HEK293 (cell line): Measurements from ENCODE around the gene ST7.
"Not testable (repeated sequence)": the region's sequence is repeated elsewhere in the genome, so short reads cannot be mapped to it uniquely, and the experiment has no call there.

Experiments used
- CTCF ChIA-PET: fragments of 350-600 bp; formaldehyde crosslinking; extraction: SDS; loops from one replicate; lab custom pipeline; 2021; ENCODE audit warnings: antibody characterized with exemption; lab: Yijun Ruan, JAX
- POLR2A ChIA-PET: fragments of 300-600 bp; formaldehyde crosslinking; extraction: SDS; loops from one replicate; lab custom pipeline; 2020; ENCODE audit warnings: antibody characterized with exemption, inconsistent platforms; lab: Yijun Ruan, JAX
- H3K27ac ChIP-seq: fragments of 200-500 bp; sonication (Bioruptor generic); 2 replicates; pipeline ENCODE4 v1.5.1; 2014; ENCODE audit warnings: low read depth, low read length, control low read depth, inconsistent platforms; ENCODE audit errors: extremely low read depth
- H3K36me3 ChIP-seq, 2 experiments: fragments of 200-500 bp in 1 of 2; sonication (Bioruptor generic) in 1 of 2; 1 replicate in 1 of 2; 2 replicates in 1 of 2; pipeline ENCODE4 v1.5.1; 2014 to 2017; ENCODE audit warnings: inconsistent platforms in 2 of 2, low read length in 2 of 2; ENCODE audit not compliant: control insufficient read depth in 2 of 2, insufficient read depth in 1 of 2
- H3K4me1 ChIP-seq: fragments of 200-500 bp; sonication (Bioruptor generic); 2 replicates; pipeline ENCODE4 v1.5.1; 2014; ENCODE audit warnings: mild to moderate bottlenecking, low read length, inconsistent platforms; ENCODE audit not compliant: control insufficient read depth, insufficient read depth
- H3K4me3 ChIP-seq: 2 replicates; pipeline ENCODE4 v1.5.1; 2011; ENCODE audit warnings: low read depth, mild to moderate bottlenecking, control low read depth, low read length, moderate library complexity
- H3K9me3 ChIP-seq: fragments of 200-500 bp; sonication (Bioruptor generic); 2 replicates; pipeline ENCODE4 v1.5.1; 2014; ENCODE audit warnings: low read depth, low read length, inconsistent platforms; ENCODE audit not compliant: control insufficient read depth, insufficient read depth
- ATF2 ChIP-seq: fragments of 450-650 bp; formaldehyde crosslinking; IDR thresholded peaks from 2 replicates; pipeline ENCODE4 v1.5.1; 2016; ENCODE audit warnings: missing biosample characterization, missing genetic modification characterization, low read depth
- BCL11A ChIP-seq: fragments of 450-650 bp; formaldehyde crosslinking; IDR thresholded peaks from 2 replicates; pipeline ENCODE4 v1.5.1; 2016; ENCODE audit warnings: low read depth, missing biosample characterization, missing genetic modification characterization
- HOXC10 ChIP-seq: sonication (generic); formaldehyde crosslinking; IDR thresholded peaks from 2 replicates; pipeline ENCODE4 v1.8.1; 2023; ENCODE audit warnings: mild to moderate bottlenecking, missing genetic modification reagents
- KLF7 ChIP-seq: fragments of 450-650 bp; formaldehyde crosslinking; IDR thresholded peaks from 2 replicates; pipeline ENCODE4 v1.5.1; 2016; ENCODE audit warnings: missing biosample characterization, missing genetic modification characterization, borderline replicate concordance
- KLF9 ChIP-seq: fragments of 450-650 bp; formaldehyde crosslinking; IDR thresholded peaks from 2 replicates; pipeline ENCODE4 v1.5.1; 2016; ENCODE audit warnings: missing biosample characterization, missing genetic modification characterization, low read depth
- SETDB1 ChIP-seq: IDR thresholded peaks from one replicate; pipeline ENCODE4 v1.6.1; 2017; ENCODE audit warnings: mild to moderate bottlenecking, low read length, moderate library complexity, mixed read lengths; ENCODE audit not compliant: insufficient read length
- SP2 ChIP-seq: fragments of 450-650 bp; formaldehyde crosslinking; IDR thresholded peaks from 2 replicates; pipeline ENCODE4 v1.5.1; 2016; ENCODE audit warnings: missing biosample characterization, missing genetic modification characterization
- ZBTB49 ChIP-seq: fragments of 450-650 bp; formaldehyde crosslinking; IDR thresholded peaks from 2 replicates; pipeline ENCODE4 v1.5.1; 2016; ENCODE audit warnings: missing biosample characterization, missing genetic modification characterization, low read depth
- ZFP41 ChIP-seq: fragments of 450-650 bp; formaldehyde crosslinking; IDR thresholded peaks from 2 replicates; pipeline ENCODE4 v1.5.1; 2016; ENCODE audit warnings: missing biosample characterization, missing genetic modification characterization, borderline replicate concordance
- ZNF121 ChIP-seq: fragments of 450-650 bp; formaldehyde crosslinking; IDR thresholded peaks from 2 replicates; pipeline ENCODE4 v1.5.1; 2016; ENCODE audit warnings: missing biosample characterization, missing genetic modification characterization
- ZNF169 ChIP-seq: fragments of 450-650 bp; formaldehyde crosslinking; IDR thresholded peaks from 2 replicates; pipeline ENCODE4 v1.5.1; 2016; ENCODE audit warnings: missing biosample characterization, missing genetic modification characterization
- ZNF2 ChIP-seq: fragments of 450-650 bp; formaldehyde crosslinking; IDR thresholded peaks from 2 replicates; pipeline ENCODE4 v1.5.1; 2016; ENCODE audit warnings: missing biosample characterization, missing genetic modification characterization
- ZNF292 ChIP-seq: fragments of 450-650 bp; formaldehyde crosslinking; IDR thresholded peaks from 2 replicates; pipeline ENCODE4 v1.5.1; 2016; ENCODE audit warnings: low read depth, missing biosample characterization, missing genetic modification characterization, borderline replicate concordance
- ZNF501 ChIP-seq: fragments of 450-650 bp; formaldehyde crosslinking; IDR thresholded peaks from 2 replicates; pipeline ENCODE4 v1.5.1; 2016; ENCODE audit warnings: missing biosample characterization, missing genetic modification characterization
- ZNF585B ChIP-seq: fragments of 450-650 bp; formaldehyde crosslinking; IDR thresholded peaks from 2 replicates; pipeline ENCODE4 v1.5.1; 2016; ENCODE audit warnings: missing biosample characterization, missing genetic modification characterization
- TF ChIP-seq, protein P1 (sequence below): fragments of 450-650 bp; formaldehyde crosslinking; conservative IDR thresholded peaks from 2 replicates; pipeline ENCODE4 v1.5.1; 2016; ENCODE audit warnings: low read depth, missing biosample characterization, missing genetic modification characterization

The ST7 gene

GRCh38 chr7:117241088-117241487, 287.8 kb downstream of the ST7 start (continued):
- TF ChIP-seq, protein P1, sequence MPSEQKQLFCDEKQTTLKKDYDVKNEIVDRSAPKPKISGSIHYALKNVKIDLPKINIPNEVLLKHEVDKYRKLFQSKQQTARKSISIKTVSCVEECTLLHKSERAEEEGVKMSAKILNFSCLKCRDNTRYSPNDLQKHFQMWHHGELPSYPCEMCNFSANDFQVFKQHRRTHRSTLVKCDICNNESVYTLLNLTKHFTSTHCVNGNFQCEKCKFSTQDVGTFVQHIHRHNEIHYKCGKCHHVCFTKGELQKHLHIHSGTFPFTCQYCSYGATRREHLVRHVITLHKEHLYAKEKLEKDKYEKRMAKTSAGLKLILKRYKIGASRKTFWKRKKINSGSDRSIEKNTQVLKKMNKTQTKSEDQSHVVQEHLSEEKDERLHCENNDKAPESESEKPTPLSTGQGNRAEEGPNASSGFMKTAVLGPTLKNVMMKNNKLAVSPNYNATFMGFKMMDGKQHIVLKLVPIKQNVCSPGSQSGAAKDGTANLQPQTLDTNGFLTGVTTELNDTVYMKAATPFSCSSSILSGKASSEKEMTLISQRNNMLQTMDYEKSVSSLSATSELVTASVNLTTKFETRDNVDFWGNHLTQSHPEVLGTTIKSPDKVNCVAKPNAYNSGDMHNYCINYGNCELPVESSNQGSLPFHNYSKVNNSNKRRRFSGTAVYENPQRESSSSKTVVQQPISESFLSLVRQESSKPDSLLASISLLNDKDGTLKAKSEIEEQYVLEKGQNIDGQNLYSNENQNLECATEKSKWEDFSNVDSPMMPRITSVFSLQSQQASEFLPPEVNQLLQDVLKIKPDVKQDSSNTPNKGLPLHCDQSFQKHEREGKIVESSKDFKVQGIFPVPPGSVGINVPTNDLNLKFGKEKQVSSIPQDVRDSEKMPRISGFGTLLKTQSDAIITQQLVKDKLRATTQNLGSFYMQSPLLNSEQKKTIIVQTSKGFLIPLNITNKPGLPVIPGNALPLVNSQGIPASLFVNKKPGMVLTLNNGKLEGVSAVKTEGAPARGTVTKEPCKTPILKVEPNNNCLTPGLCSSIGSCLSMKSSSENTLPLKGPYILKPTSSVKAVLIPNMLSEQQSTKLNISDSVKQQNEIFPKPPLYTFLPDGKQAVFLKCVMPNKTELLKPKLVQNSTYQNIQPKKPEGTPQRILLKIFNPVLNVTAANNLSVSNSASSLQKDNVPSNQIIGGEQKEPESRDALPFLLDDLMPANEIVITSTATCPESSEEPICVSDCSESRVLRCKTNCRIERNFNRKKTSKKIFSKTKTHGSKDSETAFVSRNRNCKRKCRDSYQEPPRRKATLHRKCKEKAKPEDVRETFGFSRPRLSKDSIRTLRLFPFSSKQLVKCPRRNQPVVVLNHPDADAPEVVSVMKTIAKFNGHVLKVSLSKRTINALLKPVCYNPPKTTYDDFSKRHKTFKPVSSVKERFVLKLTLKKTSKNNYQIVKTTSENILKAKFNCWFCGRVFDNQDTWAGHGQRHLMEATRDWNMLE (tag by site-specific recombination), result no peak

DNA sequence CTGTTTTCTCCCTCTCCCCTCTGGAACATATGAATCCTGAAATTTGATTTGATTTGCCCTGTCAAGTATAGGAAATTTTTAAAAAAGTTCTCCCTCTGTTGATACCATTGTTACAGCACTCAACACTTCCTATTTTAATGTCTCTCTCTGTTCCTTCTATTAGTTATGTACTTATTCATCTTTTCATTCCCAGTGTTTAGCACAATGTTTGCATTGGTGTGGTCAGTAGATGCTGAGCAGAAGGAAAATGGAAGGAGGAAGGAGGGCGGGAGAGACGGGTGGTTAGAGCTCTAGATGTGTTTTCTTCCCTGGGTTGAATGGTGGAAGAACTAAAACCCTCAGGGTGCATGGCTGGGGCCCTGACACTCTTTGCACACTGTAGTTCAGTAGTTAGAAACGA, 290.1 kb downstream of the ST7 start:
- no peaks in the 10 kb centered on the region for H3K9me3 ChIP-seq
- no peaks in the 10 kb centered on the region for H3K36me3 ChIP-seq
- H3K4me3 ChIP-seq, result no peak overlapping the region
- H3K27ac ChIP-seq, result no peak overlapping the region
- no peaks in the 10 kb centered on the region for H3K4me1 ChIP-seq
- CTCF ChIA-PET, result interaction anchor here (0.8 to 1.1 kb wide), 2 partner anchors 117 to 1618 kb away, joined by 3 read pairs; no protein-coding TSS in a partner anchor
- no peak for TF ChIP-seq ZNF501 (tag by site-specific recombination)
- TF ChIP-seq ZNF121 (tag by site-specific recombination), result no peak
- POLR2A ChIA-PET, result interaction anchor here (0.6 kb wide), 1 partner anchor 22 kb away, joined by 3 read pairs; no protein-coding TSS in a partner anchor

DNA sequence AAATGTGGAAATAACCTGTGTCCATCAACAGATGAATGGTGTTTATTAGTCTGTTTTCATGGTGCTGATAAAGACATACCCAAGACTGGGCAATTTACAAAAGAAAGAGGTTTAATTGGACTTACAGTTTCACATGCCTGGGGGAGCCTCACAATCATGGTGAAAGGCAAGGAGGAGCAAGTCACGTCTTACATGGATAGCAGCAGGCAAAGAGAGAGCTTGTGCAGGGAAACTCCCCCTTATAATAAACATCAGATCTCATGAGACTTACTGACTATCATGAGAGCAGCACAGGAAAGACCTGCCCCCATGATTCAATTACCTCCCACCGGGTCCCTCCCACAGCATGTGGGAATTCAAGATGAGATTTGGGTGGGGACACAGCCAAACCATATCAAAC, 292.4 kb downstream of the ST7 start:
- TF ChIP-seq SETDB1, result peak; percentile 22
- H3K27ac ChIP-seq, H3K9me3 ChIP-seq, H3K4me1 ChIP-seq, POLR2A ChIA-PET, H3K4me3 ChIP-seq, H3K36me3 ChIP-seq: not testable (repeated sequence)
- CTCF ChIA-PET, result interaction anchor here (0.7 kb wide), 1 partner anchor 33 kb away, joined by 3 read pairs; no protein-coding TSS in a partner anchor

GRCh38 chr7:117247809-117248208, 294.5 kb downstream of the ST7 start:
- Histone ChIP-seq H3K27ac (no peak overlapping the region), H3K9me3 (no peaks in the 10 kb centered on the region), H3K4me3 (no peak overlapping the region), H3K36me3 (no peaks in the 10 kb centered on the region), H3K4me1 (no peaks in the 10 kb centered on the region)
- CTCF ChIA-PET, result no interaction called here
- TF ChIP-seq ZNF585B (tag by site-specific recombination), result no peak
- no peak for TF ChIP-seq BCL11A (tag by site-specific recombination)
- TF ChIP-seq ZNF292 (tag by site-specific recombination), result no peak
- no peak for TF ChIP-seq ZNF2 (tag by site-specific recombination)
- TF ChIP-seq KLF9 (tag by site-specific recombination), result no peak
- POLR2A ChIA-PET, result no interaction called here

GRCh38 chr7:117248829-117249228, 295.5 kb downstream of the ST7 start:
- Histone ChIP-seq H3K4me3 (no peak overlapping the region), H3K36me3 (no peaks in the 10 kb centered on the region), H3K9me3 (no peaks in the 10 kb centered on the region), H3K27ac (no peak overlapping the region), H3K4me1 (no peaks in the 10 kb centered on the region)
- POLR2A ChIA-PET, result no interaction called here
- CTCF ChIA-PET, result no interaction called here
- no peak for TF ChIP-seq ZBTB49 (tag by site-specific recombination)
- TF ChIP-seq ZFP41 (tag by site-specific recombination), result no peak
- no peak for TF ChIP-seq ATF2 (tag by site-specific recombination)
- TF ChIP-seq SP2 (tag by site-specific recombination), result no peak
- TF ChIP-seq KLF7 (tag by site-specific recombination), result no peak
- TF ChIP-seq ZNF169 (tag by site-specific recombination), result no peak
- no peak for TF ChIP-seq HOXC10 (CRISPR knock-in tag)
